LNCaP clone FGC (cell line): ENCODE data around the gene NELL1.

Source experiments
- DNase-seq: peaks from one replicate; pipeline ENCODE4 v3.0.0-alpha.2; 2011; ENCODE audit warnings: low read depth
- H3K4me3 ChIP-seq: 2 replicates; pipeline ENCODE4 v1.5.1; 2011; ENCODE audit warnings: mild to moderate bottlenecking, low read depth, low read length, control low read depth
- TF ChIP-seq, protein P1 (sequence below): IDR thresholded peaks from 2 replicates; pipeline ENCODE4 v1.5.1; 2012; ENCODE audit warnings: mild to moderate bottlenecking; ENCODE audit not compliant: control insufficient read depth, insufficient read depth; ENCODE audit errors: extremely low read depth

NELL1 gene

DNA sequence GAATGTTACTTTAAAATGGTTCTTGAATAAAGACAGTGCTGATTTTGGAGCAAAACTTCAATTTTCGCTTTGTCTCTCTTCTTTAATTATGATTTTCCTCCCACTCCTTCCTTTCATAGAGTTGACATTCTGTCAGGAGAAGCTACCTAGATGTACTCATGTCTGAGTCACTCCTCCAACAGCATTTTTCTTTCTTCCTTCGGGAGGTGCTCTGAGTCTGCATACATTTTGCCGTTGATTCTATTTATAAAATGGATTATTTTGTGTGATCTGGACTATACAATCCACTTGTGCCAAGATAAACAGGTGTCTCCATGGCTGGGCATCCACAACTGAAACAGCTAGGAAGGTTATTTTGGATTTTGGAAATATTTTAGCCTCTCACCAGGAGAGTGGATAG lies 935.2 kb downstream of the NELL1 start:
- TF ChIP-seq, protein P1, sequence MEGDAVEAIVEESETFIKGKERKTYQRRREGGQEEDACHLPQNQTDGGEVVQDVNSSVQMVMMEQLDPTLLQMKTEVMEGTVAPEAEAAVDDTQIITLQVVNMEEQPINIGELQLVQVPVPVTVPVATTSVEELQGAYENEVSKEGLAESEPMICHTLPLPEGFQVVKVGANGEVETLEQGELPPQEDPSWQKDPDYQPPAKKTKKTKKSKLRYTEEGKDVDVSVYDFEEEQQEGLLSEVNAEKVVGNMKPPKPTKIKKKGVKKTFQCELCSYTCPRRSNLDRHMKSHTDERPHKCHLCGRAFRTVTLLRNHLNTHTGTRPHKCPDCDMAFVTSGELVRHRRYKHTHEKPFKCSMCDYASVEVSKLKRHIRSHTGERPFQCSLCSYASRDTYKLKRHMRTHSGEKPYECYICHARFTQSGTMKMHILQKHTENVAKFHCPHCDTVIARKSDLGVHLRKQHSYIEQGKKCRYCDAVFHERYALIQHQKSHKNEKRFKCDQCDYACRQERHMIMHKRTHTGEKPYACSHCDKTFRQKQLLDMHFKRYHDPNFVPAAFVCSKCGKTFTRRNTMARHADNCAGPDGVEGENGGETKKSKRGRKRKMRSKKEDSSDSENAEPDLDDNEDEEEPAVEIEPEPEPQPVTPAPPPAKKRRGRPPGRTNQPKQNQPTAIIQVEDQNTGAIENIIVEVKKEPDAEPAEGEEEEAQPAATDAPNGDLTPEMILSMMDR = no peak
- DNase-seq = no peak
- H3K4me3 ChIP-seq = no peak overlapping the region

DNA sequence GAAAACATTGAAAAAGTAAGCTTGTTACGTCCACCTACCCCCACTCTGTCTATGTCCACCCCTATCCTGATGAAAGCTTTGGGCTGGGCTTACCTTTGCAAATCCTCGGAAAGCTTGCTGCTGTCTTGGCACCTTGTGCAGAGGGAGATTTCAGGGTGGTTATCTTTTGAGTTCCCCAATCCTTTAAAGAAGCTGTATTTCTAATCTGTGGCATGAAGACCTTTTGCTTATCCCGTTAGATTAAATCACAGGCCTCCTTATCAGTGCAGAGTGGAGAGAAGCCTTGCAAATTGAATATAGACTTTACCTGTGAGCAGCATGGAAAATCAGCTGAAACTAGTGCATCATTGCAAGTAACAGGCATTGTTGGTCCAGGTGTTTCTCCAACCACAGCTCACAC lies 942.9 kb downstream of the NELL1 start:
- TF ChIP-seq, protein P1 = no peak
- H3K4me3 ChIP-seq = no peak overlapping the region
- DNase-seq = no peak

DNA sequence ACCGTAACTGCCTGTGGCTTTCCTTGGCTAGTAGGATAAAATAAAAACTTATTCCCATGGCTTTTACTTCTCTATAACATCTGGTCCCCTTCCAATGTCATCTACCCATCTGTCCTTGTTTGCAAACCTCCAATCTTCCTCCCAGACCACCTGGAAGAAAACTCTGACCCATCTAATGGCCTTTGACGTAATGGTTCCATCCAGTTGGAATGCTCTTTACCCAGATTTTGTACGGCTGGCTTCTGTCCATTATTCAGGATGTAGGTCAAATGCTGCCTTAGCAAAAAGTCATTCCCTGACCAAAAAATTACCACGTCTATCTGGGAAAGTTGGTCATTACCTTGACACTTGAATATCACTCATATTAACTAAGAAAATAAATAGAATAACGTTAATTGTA lies 945.6 kb downstream of the NELL1 start:
- TF ChIP-seq, protein P1 = no peak
- DNase-seq = no peak
- H3K4me3 ChIP-seq = no peak overlapping the region

DNA sequence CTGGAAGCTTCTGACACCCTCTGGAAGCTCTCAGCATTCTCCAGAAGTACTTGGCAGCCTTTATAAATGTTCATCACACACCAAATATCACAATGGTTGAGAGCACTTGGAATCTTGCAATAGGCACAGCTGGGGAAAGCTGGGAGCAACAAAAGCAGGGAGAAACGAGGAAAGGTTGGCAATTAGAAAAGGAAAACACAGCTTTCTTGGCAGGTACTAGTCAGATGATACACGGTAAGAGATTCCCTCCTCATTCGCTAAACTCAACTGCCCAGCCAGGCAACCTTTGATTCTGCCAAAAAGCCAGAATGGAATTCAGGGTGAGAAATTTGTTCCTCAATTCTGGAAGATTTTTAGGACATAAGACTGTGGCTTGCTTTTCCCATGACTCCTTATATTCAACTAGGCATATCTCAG lies 946.6 kb downstream of the NELL1 start:
- DNase-seq = no peak
- TF ChIP-seq, protein P1 = no peak
- no peak overlapping the region for H3K4me3 ChIP-seq

DNA sequence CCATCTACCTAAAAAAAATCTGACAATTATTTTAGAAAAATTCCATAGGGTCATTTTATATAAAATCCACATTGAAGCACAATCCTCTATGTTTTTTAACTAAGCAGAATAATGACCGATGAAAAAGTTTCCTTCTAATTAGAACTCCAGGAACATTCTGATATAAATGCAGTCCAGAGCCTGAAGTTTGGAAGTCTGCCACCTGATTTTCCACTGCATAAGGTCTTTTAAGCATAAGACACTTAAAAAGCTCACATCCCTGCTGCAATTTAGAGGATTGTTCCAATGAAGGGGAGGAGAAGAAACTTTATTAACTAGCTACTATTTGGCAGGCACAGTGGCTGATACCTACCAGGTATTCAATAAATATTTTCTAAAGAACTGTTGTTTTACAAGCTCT lies 953.2 kb downstream of the NELL1 start:
- TF ChIP-seq, protein P1 = no peak
- DNase-seq = no peak
- H3K4me3 ChIP-seq = no peak overlapping the region

DNA sequence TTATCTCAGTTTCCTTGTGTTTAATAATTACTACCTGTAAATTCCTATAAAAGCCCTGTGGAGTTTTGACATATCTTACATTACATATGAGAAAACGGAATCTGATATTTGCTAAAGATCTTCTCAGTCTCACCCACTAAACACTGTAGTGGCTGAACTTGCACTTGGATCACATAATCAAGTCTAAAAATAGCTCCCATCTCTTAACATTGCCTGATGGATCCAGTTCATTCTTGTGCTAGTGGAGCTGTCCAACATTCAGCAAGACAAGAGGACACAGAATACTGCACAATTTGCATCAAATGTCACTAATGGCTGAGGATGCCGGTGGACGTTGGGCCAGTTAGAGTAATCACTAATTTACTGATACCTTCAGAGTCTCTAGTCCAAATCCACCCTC lies 953.6 kb downstream of the NELL1 start:
- DNase-seq = no peak
- TF ChIP-seq, protein P1 = no peak
- H3K4me3 ChIP-seq = no peak overlapping the region
